Panc1 (cell line): ENCODE measurements around the gene INTS11. TPM values are rescaled to one million over a fixed set of nuclear protein-coding genes. Genes with fewer than 3 reads are reported as not detected.
A peak's percentile ranks its signal among the peaks of the same experiment; 100 is the strongest.

Source experiments
- ATAC-seq: fragments of 200-7000 bp; cut with Tn5 transposase; 2 replicates; pipeline ENCODE4 v1.9.1; 2020; ENCODE audit warnings: mild to moderate bottlenecking, moderate library complexity
- BruUV-seq: library from RNA; stranded (reverse); fragments of 400-500 nt; replicated peaks from 2 replicates; lab custom pipeline; 2021; lab: Mats Ljungman, UMichigan
- CTCF ChIA-PET: fragments of 300-600 bp; sonication (Branson Sonifier 250); formaldehyde crosslinking; loops from one replicate; lab custom pipeline; 2022; ENCODE audit warnings: antibody characterized with exemption; lab: Charles Lee
- POLR2A ChIA-PET: fragments of 300-600 bp; sonication (Branson Sonifier 250); formaldehyde crosslinking; loops from one replicate; lab custom pipeline; 2022; ENCODE audit warnings: antibody characterized with exemption; lab: Charles Lee
- DNase-seq: peaks from one replicate; pipeline ENCODE4 v3.0.0-alpha.2; 2010; ENCODE audit warnings: low read depth, low spot score
- H3K27ac ChIP-seq: 2 replicates; pipeline ENCODE4 v1.5.1; 2011; ENCODE audit warnings: mild to moderate bottlenecking, low read length, inconsistent platforms
- H3K27me3 ChIP-seq: fragments of 200-500 bp; sonication (Bioruptor generic); 2 replicates; pipeline ENCODE4 v1.6.0; 2014; ENCODE audit warnings: low read length, inconsistent platforms; ENCODE audit not compliant: control insufficient read depth, insufficient read depth
- H3K36me3 ChIP-seq: fragments of 200-500 bp; sonication (Bioruptor generic); 2 replicates; pipeline ENCODE4 v1.5.1; 2014; ENCODE audit warnings: inconsistent platforms, mild to moderate bottlenecking, low read length, moderate library complexity; ENCODE audit not compliant: control insufficient read depth, insufficient read depth
- H3K4me1 ChIP-seq: 2 replicates; pipeline ENCODE4 v1.5.1; 2011; ENCODE audit warnings: inconsistent platforms, mild to moderate bottlenecking, low read length, moderate library complexity; ENCODE audit not compliant: control insufficient read depth, insufficient read depth
- H3K4me3 ChIP-seq, 2 experiments: 2 replicates each; pipeline ENCODE4 v1.5.1; 2011 to 2012; ENCODE audit warnings: low read depth in 2 of 2, low read length in 2 of 2, mild to moderate bottlenecking in 2 of 2, inconsistent platforms in 1 of 2, moderate library complexity in 1 of 2
- H3K9me3 ChIP-seq: fragments of 200-500 bp; sonication (Bioruptor generic); 2 replicates; pipeline ENCODE4 v1.5.1; 2014; ENCODE audit warnings: low read depth, mild to moderate bottlenecking, inconsistent platforms, low read length, moderate library complexity; ENCODE audit not compliant: control insufficient read depth, insufficient read depth
- CTCF ChIP-seq: fragments of 450-650 bp; IDR thresholded peaks from 2 replicates; pipeline ENCODE4 v1.5.1; 2017; ENCODE audit warnings: mild to moderate bottlenecking
- POLR2AphosphoS5 ChIP-seq: IDR thresholded peaks from 2 replicates; pipeline ENCODE4 v1.6.1; 2012; ENCODE audit warnings: mild to moderate bottlenecking, low read depth, low read length, moderate library complexity
- REST ChIP-seq, 2 experiments: IDR thresholded peaks; 2 replicates each; pipeline ENCODE4 v1.6.1; 2011 to 2012; ENCODE audit warnings: low read depth in 2 of 2, control low read depth in 1 of 2, low read length in 1 of 2, mild to moderate bottlenecking in 1 of 2, moderate library complexity in 1 of 2; ENCODE audit not compliant: insufficient read depth in 1 of 2
- SIN3A ChIP-seq: IDR thresholded peaks from 2 replicates; pipeline ENCODE4 v1.6.1; 2012; ENCODE audit warnings: low read depth, mild to moderate bottlenecking, low read length, moderate library complexity, borderline replicate concordance; ENCODE audit not compliant: insufficient read depth
- TCF7L2 ChIP-seq: IDR thresholded peaks from 2 replicates; pipeline ENCODE4 v1.6.1; 2011; ENCODE audit warnings: mild to moderate bottlenecking, low read depth, low read length, inconsistent platforms
- in situ Hi-C: cut with HindIII; loops from 2 replicates; pipeline ENCODE4 v1.10.0; 2016; ENCODE audit warnings: low sequenced_read_pairs, low pct_unique_long_range_greater_than_20kb
- intact Hi-C: fragments of 100-400 bp; cut with micrococcal nuclease; formaldehyde crosslinking; loops from one replicate; pipeline ENCODE4 v1.10.0; 2022; ENCODE audit not compliant: unreplicated experiment
- total RNA-seq: library from RNA; stranded (reverse); gene quantifications from one replicate; pipeline ENCODE4 v1.2.1, GENCODE V29; 2021; ENCODE audit not compliant: unreplicated experiment

Gene INTS11
- total RNA-seq, 1 experiment from 2014 or later: 114 TPM

- Histone ChIP-seq H3K9me3 (no peaks in the 10 kb centered on the region), H3K4me1 (peaks cover 10% of the 10 kb centered on the region; the same call in 1 of the 2 replicates), H3K27me3 (no peaks in the 10 kb centered on the region), H3K4me3 (no peak overlapping the region), H3K36me3 (no peaks in the 10 kb centered on the region), H3K27ac (no peak overlapping the region)
- intact Hi-C loops: no loop called here
- in situ Hi-C loops: no loop called here
- CTCF ChIA-PET: no interaction called here
- DNase-seq (no peak), ATAC-seq (no peak)
- POLR2A ChIA-PET: no interaction called here
- BruUV-seq: no TSS peak
- no peak for TF ChIP-seq CTCF
- TF ChIP-seq REST (IDR thresholded peaks at IDR 0.05; ENCODE audit: insufficient read depth in 1 of 2, low read depth in 2 of 2, low read length in 1 of 2): no peak
- TF ChIP-seq SIN3A: no peak
- no peak for TF ChIP-seq POLR2AphosphoS5
- no peak for TF ChIP-seq TCF7L2
Observed at GRCh38 chr1:1330366-1331067, 6.1 kb upstream of the INTS11 start.

GRCh38 chr1:1329304-1330210 is 5.1 kb upstream of the INTS11 start:
- ATAC-seq: no peak
- Histone ChIP-seq H3K27ac (no peak overlapping the region), H3K36me3 (no peaks in the 10 kb centered on the region; the same call in 1 of the 2 replicates), H3K27me3 (no peaks in the 10 kb centered on the region), H3K9me3 (no peaks in the 10 kb centered on the region), H3K4me1 (peaks cover 10% of the 10 kb centered on the region; the same call in 1 of the 2 replicates), H3K4me3 (no peak overlapping the region)
- intact Hi-C loops (no loop called here), in situ Hi-C loops (no loop called here)
- BruUV-seq: no TSS peak
- DNase-seq: no peak
- POLR2A ChIA-PET: no interaction called here
- CTCF ChIA-PET: no interaction called here
- TF ChIP-seq REST (IDR thresholded peaks at IDR 0.05; ENCODE audit: insufficient read depth in 1 of 2, low read depth in 2 of 2, low read length in 1 of 2): 0 out of 4 replicates have a peak, but pooled peaks of 1 of the 2 experiments have one; percentile 8
- TF ChIP-seq POLR2AphosphoS5: peak; percentile 54; the same call in 1 of the 2 replicates
- TF ChIP-seq SIN3A: no peak
- TF ChIP-seq CTCF: no peak
- no peak for TF ChIP-seq TCF7L2
